ENCODE data around the gene LCT. TPM values are rescaled to one million over a fixed set of nuclear protein-coding genes. Genes with fewer than 3 reads are reported as not detected.
"Not testable (repeated sequence)": the region's sequence is repeated elsewhere in the genome, so short reads cannot be mapped to it uniquely, and the experiment has no call there.

The LCT gene
- total RNA-seq, 1 experiment from 2014 or later = 0.14 TPM

GRCh38 chr2:135798275-135798705 lies 38.7 kb downstream of the LCT start:
- DNase-seq (ENCODE audit: low spot score) = no peak

- DNase-seq (ENCODE audit: low spot score) = peak; percentile 75
These were observed 39.3 kb downstream of the LCT start for GRCh38 chr2:135797497-135798274.

GRCh38 chr2:135796606-135797005 lies 40.4 kb downstream of the LCT start:
- no peak for DNase-seq (ENCODE audit: low spot score)

- DNase-seq (ENCODE audit: low spot score) = not testable (repeated sequence)
These were observed 41.3 kb downstream of the LCT start for GRCh38 chr2:135795641-135796040.

GRCh38 chr2:135792401-135793150 lies 44.4 kb downstream of the LCT start:
- DNase-seq (ENCODE audit: low spot score) = no peak

- no peak for DNase-seq (ENCODE audit: low spot score)
These were observed 45.4 kb downstream of the LCT start for GRCh38 chr2:135791418-135792190.

GRCh38 chr2:135790423-135790822 lies 46.6 kb downstream of the LCT start:
- DNase-seq (ENCODE audit: low spot score) = no peak

GRCh38 chr2:135786823-135787222 lies 50.2 kb downstream of the LCT start:
- DNase-seq (ENCODE audit: low spot score) = no peak

GRCh38 chr2:135785032-135785431 lies 52.0 kb downstream of the LCT start:
- no peak for DNase-seq (ENCODE audit: low spot score)

GRCh38 chr2:135783439-135783838 lies 53.5 kb downstream of the LCT start:
- no peak for DNase-seq (ENCODE audit: low spot score)

- no peak for DNase-seq (ENCODE audit: low spot score)
These were observed 54.8 kb downstream of the LCT start for GRCh38 chr2:135782231-135782630.

- DNase-seq (ENCODE audit: low spot score) = no peak
These were observed 60.6 kb downstream of the LCT start for GRCh38 chr2:135776367-135776766.

- DNase-seq (ENCODE audit: low spot score) = no peak
These were observed 61.6 kb downstream of the LCT start for GRCh38 chr2:135775420-135775819.

- no peak for DNase-seq (ENCODE audit: low spot score)
These were observed 63.1 kb downstream of the LCT start for GRCh38 chr2:135773917-135774316.

GRCh38 chr2:135773319-135773718 lies 63.7 kb downstream of the LCT start:
- no peak for DNase-seq (ENCODE audit: low spot score)

- DNase-seq (ENCODE audit: low spot score) = no peak
These were observed 68.1 kb downstream of the LCT start for GRCh38 chr2:135768863-135769262.

GRCh38 chr2:135762530-135762929 lies 74.5 kb downstream of the LCT start:
- DNase-seq (ENCODE audit: low spot score) = no peak

- no peak for DNase-seq (ENCODE audit: low spot score)
These were observed 75.0 kb downstream of the LCT start for GRCh38 chr2:135762022-135762421.

- DNase-seq (ENCODE audit: low spot score) = no peak
These were observed 80.3 kb downstream of the LCT start for GRCh38 chr2:135756692-135757091.

- DNase-seq (ENCODE audit: low spot score) = no peak
These were observed 81.4 kb downstream of the LCT start for GRCh38 chr2:135755573-135755972.

- no peak for DNase-seq (ENCODE audit: low spot score)
These were observed 91.4 kb downstream of the LCT start for GRCh38 chr2:135745545-135745944.

GRCh38 chr2:135744760-135745314 lies 92.1 kb downstream of the LCT start:
- DNase-seq (ENCODE audit: low spot score) = peak; percentile 47

Measured in H4 (cell line).